Measurements from ENCODE around the gene IFITM2.
"Not testable (repeated sequence)": the region's sequence is repeated elsewhere in the genome, so short reads cannot be mapped to it uniquely, and the experiment has no call there.

Gene IFITM2

DNA sequence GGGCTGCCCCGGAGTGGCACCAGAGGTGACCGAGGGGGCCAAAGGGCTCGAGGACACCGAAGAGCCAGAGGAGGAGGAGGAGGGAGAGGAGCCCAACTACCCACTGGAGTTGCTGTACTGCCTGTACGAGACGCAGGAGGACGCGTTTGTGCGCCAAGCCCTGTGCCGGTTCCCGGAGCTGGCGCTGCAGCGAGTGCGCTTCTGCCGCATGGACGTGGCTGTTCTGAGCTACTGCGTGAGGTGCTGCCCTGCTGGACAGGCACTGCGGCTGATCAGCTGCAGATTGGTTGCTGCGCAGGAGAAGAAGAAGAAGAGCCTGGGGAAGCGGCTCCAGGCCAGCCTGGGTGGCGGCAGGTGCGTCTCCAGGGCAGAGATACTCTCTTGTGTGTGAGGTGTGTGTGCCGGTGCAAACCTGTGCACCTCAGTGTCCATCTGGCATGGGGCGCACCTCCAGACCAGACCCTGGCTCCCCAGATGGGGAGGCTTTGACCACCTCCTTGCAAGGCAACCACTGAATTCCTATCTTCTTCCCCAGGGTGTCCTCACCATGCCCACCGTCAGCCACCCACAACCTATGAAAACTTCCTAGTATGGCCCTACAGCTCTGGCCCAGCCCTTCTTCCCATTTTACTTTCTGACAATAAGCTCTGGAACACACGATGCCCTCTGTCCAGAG is 26.0 kb upstream of the IFITM2 start:
- no peak for DNase-seq (ENCODE audit: low read depth in 2 of 2)

DNA sequence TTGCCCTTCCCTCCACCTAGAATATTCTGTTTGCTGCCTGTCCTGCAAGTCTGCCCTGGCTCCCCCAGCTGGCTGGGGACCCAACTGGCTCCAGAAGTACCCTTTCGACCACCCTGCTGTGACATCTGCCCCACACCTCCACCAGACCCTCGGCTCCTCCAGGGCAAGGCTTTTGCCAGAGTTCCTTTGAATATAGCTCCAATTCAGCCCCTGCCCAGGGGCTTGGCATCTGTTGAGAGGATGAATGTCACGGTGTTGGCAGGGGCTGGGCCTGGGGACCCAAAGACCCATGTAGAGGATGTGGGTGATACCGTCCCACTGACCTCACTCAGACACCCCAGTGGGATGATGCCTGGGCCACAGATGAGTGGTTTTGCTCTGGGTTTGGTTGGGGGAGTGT is 25.4 kb upstream of the IFITM2 start:
- DNase-seq (ENCODE audit: low read depth in 2 of 2), result no peak

DNA sequence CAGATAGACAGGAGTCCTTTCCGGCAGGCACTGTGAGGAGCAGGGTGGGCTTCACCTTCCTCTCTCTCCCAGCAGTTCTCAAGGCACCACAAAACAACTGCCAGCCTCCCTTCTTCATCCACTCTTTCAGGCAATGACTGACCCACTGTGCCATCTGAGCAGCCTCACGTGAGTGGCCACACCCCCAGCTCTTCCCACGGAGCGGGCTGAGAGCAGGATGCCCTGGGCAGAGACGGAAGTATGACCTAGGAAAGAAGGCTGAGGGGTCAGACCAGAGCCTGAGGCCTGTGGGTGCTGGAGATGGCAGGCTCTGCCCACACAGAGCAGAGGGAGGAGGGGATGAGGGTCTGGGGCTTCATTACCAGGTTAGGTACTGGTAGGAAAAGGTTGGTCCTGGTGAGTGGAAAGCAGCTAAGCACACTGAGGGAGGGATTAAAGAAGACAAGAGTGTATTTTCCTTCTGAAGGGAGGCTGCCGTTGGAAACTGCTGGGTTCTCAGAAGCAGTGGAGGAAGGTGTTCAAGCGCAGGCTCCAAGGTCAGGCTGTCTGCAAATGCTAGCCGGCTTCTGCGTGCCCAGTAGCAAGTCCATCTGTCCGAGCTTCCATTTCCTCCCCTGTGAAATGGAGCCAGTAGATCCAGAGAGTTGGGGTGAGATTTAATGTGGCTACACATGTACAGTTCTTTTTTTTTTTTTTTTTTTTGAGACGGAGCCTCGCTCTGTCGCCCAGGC is 24.8 kb upstream of the IFITM2 start:
- no peak for DNase-seq (ENCODE audit: low read depth in 2 of 2)

DNA sequence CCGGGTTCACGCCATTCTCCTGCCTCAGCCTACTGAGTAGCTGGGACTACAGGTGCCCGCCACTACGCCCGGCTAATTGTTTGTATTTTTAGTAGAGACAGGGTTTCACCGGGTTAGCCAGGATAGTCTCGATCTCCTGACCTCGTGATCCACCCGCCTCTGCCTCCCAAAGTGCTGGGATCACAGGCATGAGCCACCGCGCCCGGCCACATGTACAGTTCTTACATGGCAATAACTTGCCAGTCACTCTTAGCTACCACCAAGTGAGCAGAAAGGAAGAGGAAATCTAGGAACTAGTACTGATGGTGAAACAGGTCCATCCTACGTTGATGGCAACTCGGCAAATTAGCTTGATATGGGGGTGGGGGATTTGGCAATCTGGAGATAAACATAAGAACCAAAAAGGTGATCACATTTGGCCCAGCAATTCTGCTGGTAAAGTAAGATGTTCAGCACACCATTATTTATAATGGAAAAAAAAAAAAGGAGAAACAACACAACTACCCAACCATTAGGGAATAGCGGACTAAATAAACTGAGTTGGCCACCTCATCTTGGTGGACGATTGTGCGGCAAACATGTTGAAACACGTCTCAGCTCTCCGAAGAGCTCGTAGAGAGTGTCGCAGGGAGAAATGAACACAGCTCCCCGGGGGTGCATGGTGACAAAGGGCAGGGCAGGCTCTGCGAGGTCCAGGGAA is 24.1 kb upstream of the IFITM2 start:
- DNase-seq (ENCODE audit: low read depth in 2 of 2), result no peak

DNA sequence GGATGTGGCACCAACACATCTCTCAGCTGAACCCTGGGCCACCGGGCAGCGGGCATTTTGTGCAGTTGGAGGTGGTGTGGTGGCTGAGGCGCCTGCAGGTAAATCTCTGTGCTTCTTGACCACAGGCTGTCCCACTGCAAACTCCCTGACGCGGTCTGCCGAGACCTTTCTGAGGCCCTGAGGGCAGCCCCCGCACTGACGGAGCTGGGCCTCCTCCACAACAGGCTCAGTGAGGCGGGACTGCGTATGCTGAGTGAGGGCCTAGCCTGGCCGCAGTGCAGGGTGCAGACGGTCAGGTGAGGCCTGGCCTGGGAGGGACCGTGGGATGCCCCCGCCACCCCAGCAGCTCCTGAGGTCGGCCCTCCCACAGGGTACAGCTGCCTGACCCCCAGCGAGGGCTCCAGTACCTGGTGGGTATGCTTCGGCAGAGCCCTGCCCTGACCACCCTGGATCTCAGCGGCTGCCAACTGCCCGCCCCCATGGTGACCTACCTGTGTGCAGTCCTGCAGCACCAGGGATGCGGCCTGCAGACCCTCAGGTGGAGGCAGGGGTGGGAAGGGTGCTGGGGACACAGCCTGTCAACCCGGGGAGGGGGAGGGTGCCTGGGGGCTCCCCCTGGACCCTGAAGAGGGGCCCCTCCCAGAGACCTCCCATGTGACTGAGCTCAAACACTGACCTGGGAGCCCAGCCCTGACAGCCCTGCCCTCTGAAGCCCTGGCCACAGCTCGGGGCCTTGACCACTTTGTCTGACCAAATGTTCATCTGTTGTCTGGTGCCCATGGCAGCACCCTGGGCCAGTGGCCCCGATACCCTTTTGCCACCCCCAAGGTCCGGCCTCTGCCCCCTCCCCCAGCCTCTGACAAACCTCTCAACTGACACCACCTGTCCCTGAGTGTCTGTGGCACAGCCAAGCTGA is 23.3 kb upstream of the IFITM2 start:
- DNase-seq (ENCODE audit: low read depth in 2 of 2), result no peak

DNA sequence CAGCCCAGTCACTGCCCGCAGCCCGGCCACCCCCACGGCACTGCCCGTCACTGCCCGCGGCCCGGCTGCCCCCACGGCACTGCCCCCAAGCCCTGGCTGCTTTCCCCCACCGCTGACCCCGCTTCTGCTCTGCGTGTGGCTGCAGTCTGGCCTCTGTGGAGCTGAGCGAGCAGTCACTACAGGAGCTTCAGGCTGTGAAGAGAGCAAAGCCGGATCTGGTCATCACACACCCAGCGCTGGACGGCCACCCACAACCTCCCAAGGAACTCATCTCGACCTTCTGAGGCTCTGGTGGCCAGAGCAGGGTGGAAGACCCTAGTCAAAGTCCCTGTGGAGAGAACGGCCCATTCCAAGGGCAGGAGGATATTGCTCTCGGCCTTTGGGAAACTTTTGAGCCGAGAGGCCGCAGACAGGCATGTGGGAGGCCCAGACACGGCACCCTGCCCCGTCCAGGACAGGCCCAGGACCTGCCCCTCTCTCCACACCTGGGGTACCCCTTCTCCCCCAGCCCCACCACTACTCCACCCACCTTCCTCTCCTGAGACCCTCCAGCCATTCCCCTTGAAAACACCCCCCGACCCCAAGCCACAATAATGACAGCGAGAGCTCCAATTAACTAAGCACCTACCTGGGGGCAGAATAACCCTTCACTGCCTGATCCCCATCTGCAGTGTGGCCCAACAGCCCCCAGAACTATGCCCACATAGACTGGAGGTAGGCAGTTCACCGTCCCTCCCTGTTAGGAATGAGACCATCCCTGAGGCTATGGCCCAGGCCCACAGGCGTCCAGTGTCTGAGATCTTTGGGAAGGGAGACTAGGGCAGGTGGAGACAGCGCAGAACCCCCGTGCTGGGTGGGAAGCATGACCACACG is 22.4 kb upstream of the IFITM2 start:
- no peak for DNase-seq (ENCODE audit: low read depth in 2 of 2)

DNA sequence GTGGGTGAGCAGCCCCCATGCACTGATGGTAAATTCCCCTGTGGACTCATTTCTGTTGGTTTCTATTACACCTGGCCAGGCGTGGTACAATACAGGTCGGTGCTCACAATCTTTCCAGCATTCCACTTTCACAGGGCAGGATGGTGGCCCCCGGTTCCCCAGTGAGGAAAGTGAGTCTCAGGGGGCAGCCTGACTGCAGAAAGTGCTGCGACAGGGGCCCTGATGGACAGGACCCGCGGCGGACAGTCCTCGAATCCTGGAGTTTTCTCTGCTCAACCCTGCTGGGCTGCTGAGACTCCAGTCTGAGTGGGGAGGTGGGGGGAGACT is 21.8 kb upstream of the IFITM2 start:
- no peak for DNase-seq (ENCODE audit: low read depth in 2 of 2)

DNA sequence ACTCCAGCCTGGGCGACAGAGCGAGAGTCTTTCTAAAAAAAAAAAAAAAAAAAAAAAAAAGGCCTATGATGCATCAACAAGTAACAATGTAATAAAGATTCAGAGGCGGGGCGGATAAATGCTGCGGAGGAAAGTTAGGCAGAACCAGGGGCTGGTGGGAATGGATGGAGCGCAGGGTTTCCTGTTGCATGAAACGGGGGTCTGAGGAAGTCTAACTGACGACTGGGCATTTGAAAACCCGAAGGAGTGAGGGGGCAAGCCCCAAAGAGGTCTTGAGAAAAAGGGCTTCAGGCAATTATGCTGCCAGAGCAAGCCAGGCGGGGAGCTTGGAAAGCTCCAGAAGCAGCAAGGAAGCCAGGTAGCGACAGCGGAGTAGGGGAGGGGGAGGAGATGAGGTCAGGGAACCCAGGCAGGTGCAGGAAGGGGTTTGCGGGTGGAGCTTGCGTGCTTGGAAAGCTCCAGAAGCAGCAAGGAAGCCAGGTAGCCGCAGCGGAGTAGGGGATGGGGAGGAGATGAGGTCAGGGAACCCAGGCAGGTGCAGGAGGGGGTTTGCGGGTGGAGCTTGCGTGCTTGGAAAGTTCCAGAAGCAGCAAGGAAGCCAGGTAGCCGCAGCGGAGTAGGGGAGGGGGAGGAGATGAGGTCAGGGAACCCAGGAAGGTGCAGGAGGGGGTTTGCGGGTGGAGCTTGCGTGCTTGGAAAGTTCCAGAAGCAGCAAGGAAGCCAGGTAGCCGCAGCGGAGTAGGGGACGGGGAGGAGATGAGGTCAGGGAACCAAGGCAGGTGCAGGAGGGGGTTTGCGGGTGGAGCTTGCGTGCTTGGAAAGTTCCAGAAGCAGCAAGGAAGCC is 20.4 kb upstream of the IFITM2 start:
- DNase-seq (ENCODE audit: low read depth in 2 of 2), result not testable (repeated sequence)

DNA sequence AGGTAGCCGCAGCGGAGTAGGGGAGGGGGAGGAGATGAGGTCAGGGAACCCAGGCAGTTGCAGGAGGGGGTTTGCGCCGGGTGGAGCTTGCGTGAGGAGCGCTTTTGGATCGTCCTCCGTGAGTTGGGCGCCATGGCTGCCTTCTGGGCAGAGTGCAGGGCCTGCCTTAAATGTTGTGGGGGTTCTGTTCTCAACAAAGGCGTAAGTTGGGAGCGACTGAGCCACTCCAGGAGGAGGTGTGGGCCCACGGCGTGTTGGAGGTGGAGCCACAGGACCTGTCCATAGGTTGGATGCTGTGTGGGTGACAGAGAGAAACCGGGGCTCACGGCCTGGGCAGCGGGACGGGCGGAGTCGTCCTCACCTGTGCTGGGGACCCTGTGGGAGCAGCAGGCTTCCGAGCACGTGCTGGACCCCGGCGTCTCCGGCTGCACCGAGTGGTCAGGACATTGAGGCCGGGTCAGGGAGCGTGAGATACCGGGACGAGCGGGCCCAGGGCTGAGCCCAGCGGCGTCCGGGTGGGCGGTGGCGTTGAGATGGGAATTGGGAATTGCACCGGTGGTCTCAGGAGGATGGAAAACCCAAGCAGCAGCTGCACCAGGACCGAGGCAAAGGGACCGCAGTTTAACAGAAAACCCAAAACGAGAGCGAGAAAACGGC is 19.7 kb upstream of the IFITM2 start:
- DNase-seq (ENCODE audit: low read depth in 2 of 2), result no peak

DNA sequence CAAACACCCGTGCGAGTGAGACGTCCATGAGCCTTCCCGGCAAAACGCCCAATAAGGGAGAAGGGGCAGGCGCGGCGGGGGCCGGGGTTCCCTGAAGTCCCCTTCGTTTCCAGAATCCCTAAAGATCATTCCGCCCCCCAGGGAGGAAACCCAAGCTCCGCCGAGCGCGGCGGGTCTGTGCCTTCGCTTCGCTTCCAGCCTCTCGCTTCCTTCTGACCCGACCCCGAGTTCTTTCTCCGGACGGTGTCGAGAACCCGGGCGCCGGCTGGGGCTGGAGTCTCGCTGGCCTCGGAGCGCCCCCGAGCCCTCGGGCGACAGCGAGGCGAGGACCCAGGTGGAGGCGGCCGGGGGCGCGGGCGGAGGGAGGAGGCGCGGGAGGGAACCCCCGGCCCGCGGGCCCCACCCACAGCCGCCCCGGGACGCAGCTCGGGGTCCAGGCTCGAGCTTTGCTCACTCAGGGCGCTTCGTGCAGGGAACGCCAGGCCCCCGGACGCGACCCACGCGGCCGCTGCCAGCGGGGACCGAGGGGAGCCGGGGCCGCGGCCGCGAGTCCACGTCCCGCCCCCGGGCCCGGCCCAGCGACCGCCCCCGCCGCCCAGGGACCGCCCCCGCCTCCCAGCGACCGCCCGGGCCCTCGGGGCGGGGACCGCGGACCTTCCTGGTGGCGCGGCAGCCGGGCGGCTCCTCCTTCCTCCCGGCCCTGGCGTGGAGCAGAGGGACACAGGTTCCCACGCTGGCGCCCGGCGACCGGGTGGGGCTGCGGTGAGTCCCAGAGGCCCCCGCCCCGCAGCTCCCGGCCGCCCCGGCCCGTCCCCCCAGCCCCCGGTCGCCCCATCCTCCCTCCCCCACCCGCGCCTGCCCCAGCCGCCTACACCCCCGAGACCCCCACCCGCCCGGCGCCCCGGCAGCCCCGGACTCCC is 18.9 kb upstream of the IFITM2 start, which contains the start of gene PGGHG:
PGGHG (plus strand) TSS at position 649 of the 920 bp plus-strand sequence. CDS start 691 bp downstream, outside the sequence.
- no peak for DNase-seq (ENCODE audit: low read depth in 2 of 2)

DNA sequence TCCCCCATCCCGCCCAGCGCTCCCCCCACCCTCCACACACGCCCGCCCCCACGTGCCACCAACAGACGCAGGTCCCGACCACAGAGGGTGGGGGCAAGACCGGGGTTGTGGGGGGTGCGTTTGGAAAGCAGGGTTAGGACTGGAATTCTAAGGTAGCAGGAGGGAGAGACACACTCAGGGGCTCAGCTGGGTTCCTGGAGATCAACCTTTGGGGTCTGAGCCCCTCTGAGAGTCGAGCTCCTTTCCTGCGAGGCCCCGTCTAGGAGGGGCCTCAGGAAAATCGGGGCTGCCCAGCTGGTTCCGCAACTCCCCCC is 18.3 kb upstream of the IFITM2 start:
- DNase-seq (ENCODE audit: low read depth in 2 of 2), result no peak

DNA sequence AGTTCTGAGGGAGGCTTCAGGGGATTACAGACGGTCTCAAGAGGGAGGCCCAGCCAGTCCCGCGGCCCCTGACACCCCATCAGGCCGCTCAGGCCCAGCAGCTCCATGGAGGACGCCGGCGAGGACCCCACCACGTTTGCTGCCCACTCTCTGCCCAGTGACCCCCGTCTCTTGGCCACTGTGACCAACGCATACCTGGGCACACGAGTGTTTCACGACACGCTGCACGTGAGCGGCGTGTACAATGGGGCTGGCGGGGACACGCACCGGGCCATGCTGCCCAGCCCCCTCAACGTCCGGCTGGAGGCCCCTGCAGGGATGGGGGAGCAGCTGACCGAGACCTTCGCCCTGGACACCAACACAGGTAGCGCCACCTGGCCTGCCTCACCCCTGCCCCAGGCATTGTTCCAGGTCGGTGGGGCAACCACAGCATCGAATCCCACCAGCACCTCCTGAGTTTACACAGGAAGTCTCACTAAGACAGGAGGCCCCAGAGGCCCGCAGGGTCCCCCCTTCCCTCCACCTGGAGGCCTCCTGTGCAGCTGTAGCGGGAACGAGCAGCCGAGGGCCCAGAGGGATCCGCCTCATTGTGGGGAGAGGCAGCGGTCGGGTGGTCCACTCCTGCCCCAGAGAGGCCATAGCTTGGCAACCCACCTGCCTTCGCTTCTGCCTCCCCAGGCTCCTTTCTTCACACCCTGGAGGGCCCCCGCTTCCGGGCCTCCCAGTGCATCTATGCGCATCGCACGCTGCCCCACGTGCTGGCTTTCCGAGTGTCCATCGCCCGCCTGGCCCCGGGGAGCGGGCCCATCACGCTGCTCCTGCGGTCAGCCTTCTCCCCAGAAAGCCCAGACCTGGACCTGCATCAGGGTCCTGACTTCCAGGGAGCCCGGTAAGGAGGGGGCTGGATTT is 17.6 kb upstream of the IFITM2 start:
- no peak for DNase-seq (ENCODE audit: low read depth in 2 of 2)

DNA sequence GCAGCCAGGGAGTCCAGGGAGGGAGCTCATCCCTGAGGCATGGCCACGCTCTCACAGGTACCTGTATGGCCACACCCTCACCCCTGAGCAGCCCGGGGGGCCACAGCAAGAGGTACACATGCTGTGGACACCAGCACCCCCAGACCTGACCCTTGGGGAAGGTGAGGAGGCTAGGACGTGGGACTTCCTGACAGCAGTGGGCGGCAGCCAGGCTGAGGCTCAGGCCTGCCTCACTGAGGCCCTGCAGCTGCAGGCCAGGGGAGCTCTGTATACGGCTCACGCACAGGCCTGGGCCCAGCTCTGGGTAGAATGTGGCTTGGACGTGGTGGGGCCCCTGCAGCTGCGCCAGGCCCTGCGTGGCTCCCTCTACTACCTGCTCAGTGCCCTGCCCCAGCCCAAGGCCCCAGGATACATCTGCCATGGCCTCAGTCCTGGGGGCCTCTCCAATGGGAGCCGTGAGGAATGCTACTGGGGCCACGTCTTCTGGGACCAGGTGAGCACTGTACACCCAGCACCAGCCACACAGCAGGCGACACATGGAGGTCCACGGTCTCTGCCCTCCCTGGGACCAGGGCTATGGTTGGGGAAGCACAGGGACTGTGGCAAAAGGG is 16.9 kb upstream of the IFITM2 start:
- no peak for DNase-seq (ENCODE audit: low read depth in 2 of 2)

DNA sequence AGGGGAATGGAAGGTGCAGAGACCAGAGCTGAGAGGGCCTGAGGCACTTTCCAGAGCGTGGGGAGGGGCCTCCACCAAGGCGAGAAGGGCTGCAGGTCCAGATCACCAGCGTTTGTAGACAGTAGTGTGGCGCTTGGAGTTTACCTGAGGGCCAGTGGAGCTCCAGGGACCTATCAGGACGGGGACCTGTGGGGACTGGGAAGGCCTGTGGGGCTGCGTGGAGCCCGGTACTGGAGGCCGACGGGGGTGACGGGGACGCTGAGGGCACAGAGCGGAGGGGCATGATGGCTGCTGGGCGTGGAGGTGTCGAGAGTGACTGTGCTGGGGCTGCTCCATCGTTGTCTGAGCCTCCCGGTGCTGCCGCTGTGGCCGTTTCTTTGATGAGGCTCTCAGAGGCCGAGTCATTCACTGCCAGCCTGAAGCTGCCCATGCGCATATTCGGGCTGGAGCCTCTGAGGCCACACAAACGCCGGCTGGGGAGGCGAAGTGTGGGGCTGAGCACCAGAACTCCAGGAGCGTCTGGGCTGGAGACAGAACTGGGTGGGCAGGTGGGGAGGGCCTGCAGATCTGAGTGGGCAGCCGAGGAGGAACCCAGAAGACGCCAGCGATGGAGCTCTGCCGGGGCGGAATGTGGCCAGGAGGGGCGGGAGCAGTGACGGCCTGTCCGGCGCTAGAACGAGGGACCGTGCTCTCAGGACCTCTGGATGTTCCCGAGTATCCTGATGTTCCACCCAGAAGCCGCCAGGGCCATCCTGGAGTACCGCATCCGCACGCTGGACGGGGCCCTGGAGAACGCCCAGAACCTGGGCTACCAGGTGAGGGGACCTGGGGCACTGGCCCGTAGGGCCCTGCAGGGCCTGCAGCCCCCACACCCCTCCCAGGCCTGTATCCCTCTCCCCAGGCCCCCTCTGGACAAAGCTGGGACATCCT is 16.1 kb upstream of the IFITM2 start:
- DNase-seq (ENCODE audit: low read depth in 2 of 2), result no peak

DNA sequence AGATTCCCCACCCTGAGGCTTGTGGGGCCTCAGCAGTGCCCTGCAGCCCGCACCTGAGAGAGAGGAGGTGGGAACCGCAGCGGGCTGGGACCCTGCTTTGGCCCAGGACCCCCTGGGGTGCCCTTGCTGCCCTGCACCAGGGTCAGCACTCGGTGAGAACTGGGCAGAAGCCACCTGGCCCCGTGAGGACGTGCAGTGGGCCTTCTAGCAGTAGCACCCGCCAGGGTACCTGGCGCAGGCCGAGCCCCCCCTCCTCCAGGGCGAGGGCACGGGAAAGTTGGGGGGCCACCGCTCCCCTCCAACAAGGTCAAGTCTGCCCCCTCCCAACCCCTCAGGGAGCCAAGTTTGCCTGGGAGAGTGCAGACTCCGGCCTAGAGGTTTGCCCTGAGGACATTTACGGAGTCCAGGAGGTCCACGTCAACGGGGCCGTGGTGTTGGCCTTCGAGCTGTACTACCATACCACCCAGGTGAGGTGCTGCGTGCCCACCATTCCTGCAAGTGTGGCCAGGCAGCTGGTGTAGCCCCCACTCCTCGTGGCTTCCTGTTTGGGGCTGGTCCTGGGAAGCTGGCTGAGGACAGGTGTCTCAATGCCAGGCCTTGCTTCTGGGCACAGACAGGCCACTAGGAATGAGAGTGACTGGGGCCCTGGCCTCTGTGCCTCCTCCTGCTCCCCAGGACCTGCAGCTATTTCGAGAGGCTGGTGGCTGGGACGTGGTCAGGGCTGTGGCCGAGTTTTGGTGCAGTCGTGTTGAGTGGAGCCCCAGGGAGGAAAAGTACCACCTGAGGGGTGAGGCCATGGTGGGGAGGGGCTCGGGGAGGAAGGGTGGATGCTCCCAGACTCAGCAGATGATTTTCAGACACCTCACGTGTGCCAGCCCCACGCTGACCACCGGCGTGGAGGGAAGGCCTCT is 15.2 kb upstream of the IFITM2 start:
- no peak for DNase-seq (ENCODE audit: low read depth in 2 of 2)

All from stimulated activated CD8-positive, alpha-beta memory T cell treated with anti-CD3 and anti-CD28 coated beads, Interleukin-15, amount 100 ng/mL, for 48 hours (primary cell).